Skin epidermis (tissue), 12 donors: ENCODE measurements around the gene PKD2L1.
"Not testable (repeated sequence)": the region's sequence is repeated elsewhere in the genome, so short reads cannot be mapped to it uniquely, and the experiment has no call there.

ENCODE experiments used
- H3K27ac ChIP-seq, 21 experiments: fragments of 200-600 bp; sonication (generic) in 11 of 21; one replicate each; pipeline ENCODE4 v1.5.0; 2020; ENCODE audit warnings: mild to moderate bottlenecking in 3 of 21, inconsistent platforms in 2 of 21, moderate library complexity in 2 of 21
- H3K4me3 ChIP-seq, 7 experiments: fragments of 200-600 bp; sonication (generic) in 2 of 7; one replicate each; pipeline ENCODE4 v1.5.0; 2020; ENCODE audit warnings: inconsistent platforms in 2 of 7, mild to moderate bottlenecking in 2 of 7, moderate library complexity in 1 of 7

PKD2L1 gene

GRCh38 chr10:100330079-100330478 lies at the start of gene PKD2L1:
TSS of gene PKD2L1 (minus strand) at chr10:100330228. CDS start at chr10:100330103, 125 bp downstream.
- no peak within 1 kb of the TSS for H3K4me3 ChIP-seq
- no peak within 1 kb of the TSS for H3K27ac ChIP-seq

GRCh38 chr10:100377830-100378229 lies 47.8 kb upstream of the PKD2L1 start:
- Histone ChIP-seq H3K4me3 (no peak overlapping the region), H3K27ac (no peak overlapping the region)

GRCh38 chr10:100376656-100377055 lies 46.6 kb upstream of the PKD2L1 start:
- H3K27ac ChIP-seq, H3K4me3 ChIP-seq: not testable (repeated sequence)

- Histone ChIP-seq H3K4me3 (peak overlapping the region in 3 of 7 experiments; percentile 41 to 54 (median 43)), H3K27ac (peak overlapping the region in 17 of 21 experiments; percentile 85 to 97 (median 93))
Observed at GRCh38 chr10:100374677-100375353, 44.8 kb upstream of the PKD2L1 start.

GRCh38 chr10:100374200-100374655 lies 44.2 kb upstream of the PKD2L1 start:
- peak overlapping the region; percentile 41 to 55 (median 48) for H3K4me3 ChIP-seq
- H3K27ac ChIP-seq, result peak overlapping the region in 20 of 21 experiments; percentile 85 to 97 (median 93)

GRCh38 chr10:100373298-100374199 lies 43.5 kb upstream of the PKD2L1 start:
- H3K4me3 ChIP-seq, result peak overlapping the region; percentile 41 to 55 (median 48)
- H3K27ac ChIP-seq, result peak overlapping the region; percentile 56 to 97 (median 93)

GRCh38 chr10:100372415-100373297 lies 42.6 kb upstream of the PKD2L1 start:
- peak overlapping the region; percentile 41 to 55 (median 48) for H3K4me3 ChIP-seq

GRCh38 chr10:100371482-100372027 lies 41.5 kb upstream of the PKD2L1 start:
- Histone ChIP-seq H3K27ac (peak overlapping the region in 20 of 21 experiments; percentile 48 to 97 (median 82)), H3K4me3 (peak overlapping the region in 1 of 7 experiments; percentile 3)

More at GRCh38 chr10:100372415-100373297, 42.6 kb upstream of the PKD2L1 start:
- peak overlapping the region in 20 of 21 experiments; percentile 31 to 97 (median 92) for H3K27ac ChIP-seq

GRCh38 chr10:100370714-100371481 lies 40.9 kb upstream of the PKD2L1 start:
- H3K27ac ChIP-seq, result peak overlapping the region in 20 of 21 experiments; percentile 48 to 97 (median 82)
- H3K4me3 ChIP-seq, result peak overlapping the region in 1 of 7 experiments; percentile 3

- Histone ChIP-seq H3K27ac (no peak overlapping the region), H3K4me3 (no peak overlapping the region)
Observed at GRCh38 chr10:100368721-100369120, 38.7 kb upstream of the PKD2L1 start.

- H3K27ac ChIP-seq, result peak overlapping the region in 4 of 21 experiments; percentile 18 to 75 (median 45)
Observed at GRCh38 chr10:100364735-100365391, 34.8 kb upstream of the PKD2L1 start.

GRCh38 chr10:100364175-100364574 lies 34.1 kb upstream of the PKD2L1 start:
- H3K4me3 ChIP-seq, result no peak overlapping the region
- no peak overlapping the region for H3K27ac ChIP-seq

More at GRCh38 chr10:100364735-100365391, 34.8 kb upstream of the PKD2L1 start:
- no peak overlapping the region for H3K4me3 ChIP-seq

GRCh38 chr10:100362570-100363496 lies 32.8 kb upstream of the PKD2L1 start:
- peak overlapping the region in 1 of 21 experiments; percentile 23 for H3K27ac ChIP-seq

GRCh38 chr10:100360234-100360633 lies 30.2 kb upstream of the PKD2L1 start:
- Histone ChIP-seq H3K27ac (no peak overlapping the region), H3K4me3 (no peak overlapping the region)

More at GRCh38 chr10:100362570-100363496, 32.8 kb upstream of the PKD2L1 start:
- no peak overlapping the region for H3K4me3 ChIP-seq

GRCh38 chr10:100359529-100360150 lies 29.6 kb upstream of the PKD2L1 start:
- no peak overlapping the region for H3K27ac ChIP-seq
- H3K4me3 ChIP-seq, result no peak overlapping the region

GRCh38 chr10:100359030-100359432 lies 29.0 kb upstream of the PKD2L1 start:
- H3K27ac ChIP-seq, result no peak overlapping the region

More at GRCh38 chr10:100359030-100359432, 29.0 kb upstream of the PKD2L1 start:
- H3K4me3 ChIP-seq, result no peak overlapping the region
